Epithelial cell of esophagus (primary cell): ENCODE results near the gene GRM5.
"Not testable (repeated sequence)": the region's sequence is repeated elsewhere in the genome, so short reads cannot be mapped to it uniquely, and the experiment has no call there.

Experiments
- DNase-seq: peaks from one replicate; pipeline ENCODE4 v3.0.0; 2010; ENCODE audit warnings: low read depth
- H3K4me3 ChIP-seq: 2 replicates; pipeline ENCODE4 v1.5.1; 2011; ENCODE audit warnings: mild to moderate bottlenecking, low read length, control low read depth
- TF ChIP-seq, protein P1 (sequence below): IDR thresholded peaks from 2 replicates; pipeline ENCODE4 v1.5.1; 2011; ENCODE audit warnings: low read depth, mild to moderate bottlenecking, low read length, control low read depth, inconsistent platforms; ENCODE audit not compliant: insufficient read depth; ENCODE audit errors: missing control alignments

The GRM5 gene

DNA sequence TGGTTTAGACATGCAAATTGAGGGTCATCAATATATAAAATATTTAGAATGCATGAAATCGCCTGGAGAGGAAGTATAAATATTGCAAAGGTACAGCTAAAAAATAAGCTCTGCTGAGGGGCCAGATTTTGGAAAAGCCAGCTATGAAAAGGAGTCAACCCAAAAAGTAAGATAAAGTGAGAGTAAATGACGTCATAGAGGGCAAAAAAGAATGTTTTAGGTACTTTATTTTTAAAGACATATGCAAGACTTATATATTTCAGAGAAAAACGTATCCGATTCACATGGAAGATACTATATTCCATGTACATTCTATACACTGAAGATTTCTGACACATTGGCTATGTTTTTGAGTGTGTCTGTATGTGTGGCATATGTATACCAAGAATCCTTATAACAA, 13.6 kb downstream of the GRM5 start:
- no peak for DNase-seq
- H3K4me3 ChIP-seq = no peak overlapping the region
- TF ChIP-seq, protein P1, sequence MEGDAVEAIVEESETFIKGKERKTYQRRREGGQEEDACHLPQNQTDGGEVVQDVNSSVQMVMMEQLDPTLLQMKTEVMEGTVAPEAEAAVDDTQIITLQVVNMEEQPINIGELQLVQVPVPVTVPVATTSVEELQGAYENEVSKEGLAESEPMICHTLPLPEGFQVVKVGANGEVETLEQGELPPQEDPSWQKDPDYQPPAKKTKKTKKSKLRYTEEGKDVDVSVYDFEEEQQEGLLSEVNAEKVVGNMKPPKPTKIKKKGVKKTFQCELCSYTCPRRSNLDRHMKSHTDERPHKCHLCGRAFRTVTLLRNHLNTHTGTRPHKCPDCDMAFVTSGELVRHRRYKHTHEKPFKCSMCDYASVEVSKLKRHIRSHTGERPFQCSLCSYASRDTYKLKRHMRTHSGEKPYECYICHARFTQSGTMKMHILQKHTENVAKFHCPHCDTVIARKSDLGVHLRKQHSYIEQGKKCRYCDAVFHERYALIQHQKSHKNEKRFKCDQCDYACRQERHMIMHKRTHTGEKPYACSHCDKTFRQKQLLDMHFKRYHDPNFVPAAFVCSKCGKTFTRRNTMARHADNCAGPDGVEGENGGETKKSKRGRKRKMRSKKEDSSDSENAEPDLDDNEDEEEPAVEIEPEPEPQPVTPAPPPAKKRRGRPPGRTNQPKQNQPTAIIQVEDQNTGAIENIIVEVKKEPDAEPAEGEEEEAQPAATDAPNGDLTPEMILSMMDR = no peak

DNA sequence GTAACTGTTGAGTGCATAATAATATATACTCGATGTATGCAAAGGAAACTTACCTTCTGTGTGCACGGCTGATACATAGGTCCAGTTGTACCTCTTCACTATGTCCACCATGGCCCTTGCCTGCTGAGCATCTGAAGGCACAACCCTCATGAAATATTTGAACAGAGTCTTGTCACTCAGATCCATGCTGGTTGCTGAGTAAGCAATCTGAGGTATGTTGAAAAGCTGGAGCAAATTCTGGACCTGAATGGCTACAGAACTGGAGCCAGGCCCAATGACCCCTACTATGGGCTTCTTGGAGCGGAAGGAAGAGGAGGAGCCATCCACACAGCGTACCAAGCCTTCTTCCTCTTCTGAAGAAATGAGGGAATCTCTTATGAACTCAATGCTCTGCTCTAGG, 18.6 kb downstream of the GRM5 start:
- not testable (repeated sequence) for H3K4me3 ChIP-seq, DNase-seq

DNA sequence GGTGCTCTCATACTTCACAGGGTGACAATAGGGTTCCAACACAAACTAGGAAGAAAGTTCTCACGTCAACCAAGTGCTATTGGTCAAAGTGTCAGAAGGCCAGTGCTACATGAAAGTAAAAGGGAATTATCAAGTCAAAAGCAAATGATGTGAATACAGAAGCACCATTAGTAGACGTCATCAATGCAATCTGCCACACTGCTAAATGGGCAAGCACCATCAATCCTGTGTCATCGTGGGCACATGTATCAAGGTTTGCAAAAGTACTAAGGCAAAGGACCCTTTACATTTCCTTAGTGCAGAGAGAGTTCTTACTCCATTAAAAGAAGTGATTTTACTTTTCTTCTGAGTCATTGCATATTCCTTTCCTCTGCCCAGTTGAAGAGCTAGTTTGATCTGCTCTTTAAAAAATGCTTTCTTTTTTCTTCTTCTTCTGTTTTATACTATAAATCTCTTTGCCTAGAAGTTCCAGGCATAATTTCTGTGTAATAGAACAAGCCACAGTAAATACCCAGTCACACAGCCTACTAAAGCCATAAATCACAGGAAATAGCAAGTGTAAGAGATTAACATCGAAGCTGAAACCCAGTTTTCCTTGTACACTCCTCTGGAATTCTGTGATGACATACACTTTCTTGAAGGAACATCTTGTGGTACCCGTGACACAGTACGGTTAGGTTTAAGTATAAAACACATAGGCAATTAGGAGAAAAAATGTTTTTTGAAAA, 21.8 kb downstream of the GRM5 start:
- not testable (repeated sequence) for DNase-seq, H3K4me3 ChIP-seq

DNA sequence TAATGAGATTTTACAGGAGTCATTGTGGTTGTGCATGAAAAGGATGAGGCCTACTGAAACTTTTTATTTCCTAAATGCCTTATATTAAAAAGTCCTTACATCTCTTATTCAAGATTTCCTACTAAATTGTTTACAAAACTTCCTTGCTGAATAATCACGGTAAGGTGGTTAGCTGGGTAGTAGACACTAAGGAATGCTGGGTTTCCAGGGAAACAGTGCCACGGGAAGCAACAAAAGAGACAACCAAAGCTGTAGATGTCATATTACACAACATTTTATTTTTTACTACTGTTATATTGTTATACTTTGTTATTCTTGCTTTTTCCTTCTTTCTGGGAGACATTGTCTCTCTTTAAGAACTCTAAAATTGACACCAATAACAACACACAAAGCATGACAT, 36.1 kb downstream of the GRM5 start:
- DNase-seq = peak; percentile 2
- not testable (repeated sequence) for H3K4me3 ChIP-seq

DNA sequence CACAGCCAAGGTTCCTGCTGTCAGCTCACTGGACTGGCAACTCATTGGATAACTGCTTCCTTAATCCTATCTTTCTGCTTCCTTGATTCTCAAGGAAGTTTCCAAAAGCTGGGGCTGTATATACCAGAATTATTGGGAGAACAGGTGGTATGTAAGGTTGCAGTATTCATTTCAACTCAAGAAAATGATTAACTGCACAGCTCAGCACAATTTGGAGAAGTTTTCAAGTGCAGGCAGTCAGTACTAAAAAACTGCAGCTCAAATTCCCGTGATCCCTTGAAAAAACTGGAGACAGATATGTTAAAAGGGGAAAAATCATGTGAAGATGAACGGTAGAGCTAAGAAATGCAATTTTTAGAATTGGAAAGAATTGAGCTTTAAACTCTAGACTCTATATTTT, 44.4 kb downstream of the GRM5 start:
- DNase-seq = no peak
- TF ChIP-seq, protein P1 = no peak
- no peak overlapping the region for H3K4me3 ChIP-seq

DNA sequence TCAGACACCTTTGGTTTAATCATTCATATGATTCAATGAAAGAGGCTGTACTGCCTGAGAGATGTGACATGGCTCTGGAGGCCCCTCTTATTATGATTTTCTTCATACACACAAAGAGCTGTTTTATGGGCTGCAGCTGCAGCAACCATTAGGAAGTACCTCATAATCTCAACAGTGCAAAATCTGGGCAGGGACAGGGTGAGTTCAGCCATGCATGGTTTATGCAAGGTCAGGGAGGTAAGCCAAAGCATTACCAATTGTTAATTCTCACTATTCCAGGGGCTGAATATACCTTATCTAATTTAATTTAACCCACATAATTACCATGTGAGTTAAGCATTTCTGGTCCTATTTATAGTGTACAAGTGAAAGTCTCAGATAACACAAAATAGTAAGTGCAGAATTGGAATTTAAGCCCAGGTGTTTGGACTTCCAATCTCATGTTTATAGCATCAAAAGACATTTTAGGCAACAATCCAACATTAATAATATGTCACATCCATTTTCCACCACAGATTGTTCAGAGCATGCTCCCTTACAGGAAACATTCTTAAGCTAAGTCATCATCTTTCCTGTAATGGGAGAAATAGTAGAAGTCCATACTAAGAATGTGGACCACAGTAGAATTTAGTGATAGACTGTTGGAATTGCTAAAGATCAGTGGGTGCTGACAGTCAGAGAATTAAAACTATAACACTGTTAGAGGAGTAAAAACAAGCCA, 45.8 kb downstream of the GRM5 start:
- DNase-seq = peak; percentile 0
- not testable (repeated sequence) for H3K4me3 ChIP-seq

DNA sequence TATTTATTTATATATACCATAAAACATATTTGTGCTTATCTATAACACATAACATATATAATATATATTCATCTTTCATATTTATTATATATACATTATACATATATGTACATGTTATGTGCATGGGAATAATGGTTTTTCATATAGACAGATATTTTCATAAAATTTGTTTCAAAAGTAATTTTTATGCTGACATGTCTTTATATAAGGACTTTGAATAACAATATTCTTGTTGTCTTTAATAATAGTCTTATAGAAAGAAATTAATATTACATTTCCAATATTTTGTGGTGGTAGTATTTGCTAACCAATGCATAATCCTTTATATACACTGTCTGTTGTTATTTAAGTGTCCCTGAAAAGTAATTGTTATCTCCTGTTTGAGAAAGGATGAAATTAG, 49.6 kb downstream of the GRM5 start:
- no peak for DNase-seq
- TF ChIP-seq, protein P1 = no peak
- no peak overlapping the region for H3K4me3 ChIP-seq

DNA sequence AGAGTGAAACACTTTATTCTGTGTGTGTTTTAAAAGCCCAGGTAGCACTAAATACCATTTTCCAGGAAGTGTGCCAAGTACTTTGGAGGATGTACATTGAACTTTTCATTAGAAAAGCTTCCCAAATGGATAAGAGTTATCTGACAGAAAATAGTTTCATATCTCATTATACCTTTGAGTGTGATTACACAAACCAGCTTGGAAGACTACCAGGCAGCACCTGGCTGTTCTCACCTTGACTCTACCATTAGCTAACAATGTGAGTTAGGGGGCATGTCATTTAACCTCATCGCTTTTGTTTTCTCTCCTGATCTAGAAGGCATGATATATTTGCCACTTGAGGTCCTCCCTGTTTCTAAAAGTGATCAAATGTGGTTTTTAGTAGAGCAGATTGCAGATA, 50.2 kb downstream of the GRM5 start:
- DNase-seq = no peak
- TF ChIP-seq, protein P1 = no peak
- no peak overlapping the region for H3K4me3 ChIP-seq

DNA sequence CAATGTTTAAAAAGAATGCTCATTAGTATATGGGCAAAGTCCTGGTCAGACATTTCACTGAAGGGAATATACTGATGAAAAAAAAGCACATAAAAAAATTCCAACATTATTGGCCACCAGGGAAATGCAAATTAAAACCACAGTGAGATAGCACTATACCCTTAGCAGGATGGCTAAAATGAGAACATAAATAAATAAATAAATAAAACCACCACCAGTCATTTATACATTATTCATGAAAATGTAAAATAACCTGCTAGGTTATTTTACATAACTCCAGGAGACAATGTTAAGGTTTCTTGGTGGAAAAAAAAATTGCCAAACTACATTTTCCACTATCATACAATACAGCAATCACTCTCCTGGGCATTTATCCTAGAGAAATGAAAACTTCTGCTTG, 64.9 kb downstream of the GRM5 start:
- DNase-seq, H3K4me3 ChIP-seq: not testable (repeated sequence)

DNA sequence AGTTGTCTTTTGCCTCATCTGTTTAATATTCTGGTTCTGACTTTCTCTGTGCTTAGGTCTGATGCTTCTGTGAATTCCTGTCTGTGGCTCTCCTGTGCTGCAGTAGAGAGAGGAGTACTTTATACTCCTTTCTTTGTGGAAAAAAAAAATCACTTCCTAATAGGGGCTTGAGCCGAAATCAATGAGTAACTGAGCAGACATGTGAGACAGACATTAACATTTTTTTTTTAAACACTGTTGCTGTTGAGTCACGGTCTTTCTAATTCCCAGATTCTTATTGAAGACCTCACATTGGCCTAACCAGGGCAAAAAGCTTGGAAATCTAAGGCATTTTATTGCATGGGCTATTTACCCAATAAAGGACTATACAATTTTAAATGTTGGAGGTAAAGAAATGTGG, 86.1 kb downstream of the GRM5 start:
- DNase-seq = peak; percentile 64
- TF ChIP-seq, protein P1 = no peak
- H3K4me3 ChIP-seq = no peak overlapping the region

DNA sequence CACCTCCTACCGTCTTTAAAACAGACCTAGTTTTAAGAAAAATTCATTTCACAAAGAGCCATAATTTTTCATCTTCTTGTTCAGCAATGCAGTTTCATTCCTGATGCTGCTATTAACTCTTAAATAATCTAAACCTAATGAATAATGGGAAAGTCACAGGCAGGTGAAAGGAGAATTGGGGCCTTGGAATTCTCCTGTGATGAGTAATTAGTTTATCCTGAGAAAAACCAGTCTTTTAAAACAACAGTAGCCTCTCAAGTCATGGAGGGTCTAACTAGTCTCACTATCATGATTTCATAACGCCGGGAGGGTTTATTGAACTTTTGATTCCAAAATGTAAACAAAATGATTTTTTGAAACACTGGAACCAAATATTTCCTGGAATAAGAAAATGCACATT, 86.8 kb downstream of the GRM5 start:
- not testable (repeated sequence) for H3K4me3 ChIP-seq
- DNase-seq = peak; percentile 59

DNA sequence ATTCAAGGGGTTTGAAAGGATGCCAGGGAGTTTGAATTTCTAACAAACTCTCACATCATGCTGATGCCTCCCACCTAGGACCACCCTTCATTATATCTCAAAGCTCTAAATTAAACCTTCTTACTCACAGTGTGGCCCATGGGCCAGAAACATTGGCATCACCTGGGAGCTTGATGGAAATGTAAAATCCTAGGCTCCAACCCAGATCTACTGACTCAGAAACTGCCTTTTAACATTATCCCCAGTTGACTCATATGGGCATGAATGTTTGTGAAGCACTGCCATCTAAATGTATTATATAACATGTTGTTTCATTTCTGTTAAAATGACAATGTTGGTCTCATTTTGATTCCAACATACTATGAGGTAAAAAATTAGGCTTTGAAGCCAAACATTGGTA, 90.3 kb downstream of the GRM5 start:
- peak; percentile 52 for DNase-seq
- not testable (repeated sequence) for H3K4me3 ChIP-seq
